H1 (cell line): Measurements from ENCODE around the gene EFCAB6.

Source experiments
- KDM1A ChIP-seq: fragments of 200-600, 300-600 bp; sonication (generic); IDR thresholded peaks from 2 replicates; pipeline ENCODE4 v1.7.1; 2016; ENCODE audit warnings: mild to moderate bottlenecking, low read length, borderline replicate concordance
- MAFK ChIP-seq: IDR thresholded peaks from 2 replicates; pipeline ENCODE4 v1.6.1; 2012; ENCODE audit warnings: low read depth, mild to moderate bottlenecking, improper control_type of control experiment, low read length
- POLR2A ChIP-seq, 2 experiments: IDR thresholded peaks; 1 replicate in 1 of 2; 2 replicates in 1 of 2; pipeline ENCODE4 v1.6.1; 2011; ENCODE audit warnings: low read depth in 2 of 2, low read length in 2 of 2, mild to moderate bottlenecking in 2 of 2; ENCODE audit errors: control extremely low read depth in 1 of 2
- POLR2AphosphoS5 ChIP-seq: IDR thresholded peaks from 2 replicates; pipeline ENCODE4 v1.6.1; 2011; ENCODE audit warnings: low read depth, low read length
- RAD21 ChIP-seq, 2 experiments: IDR thresholded peaks in 1 of 2; conservative IDR thresholded peaks in 1 of 2; 2 replicates each; pipeline ENCODE4 v1.6.1; 2011; ENCODE audit warnings: low read depth in 2 of 2, low read length in 2 of 2, improper control_type of control experiment in 1 of 2, inconsistent platforms in 1 of 2, mild to moderate bottlenecking in 1 of 2, moderate library complexity in 1 of 2

DNA sequence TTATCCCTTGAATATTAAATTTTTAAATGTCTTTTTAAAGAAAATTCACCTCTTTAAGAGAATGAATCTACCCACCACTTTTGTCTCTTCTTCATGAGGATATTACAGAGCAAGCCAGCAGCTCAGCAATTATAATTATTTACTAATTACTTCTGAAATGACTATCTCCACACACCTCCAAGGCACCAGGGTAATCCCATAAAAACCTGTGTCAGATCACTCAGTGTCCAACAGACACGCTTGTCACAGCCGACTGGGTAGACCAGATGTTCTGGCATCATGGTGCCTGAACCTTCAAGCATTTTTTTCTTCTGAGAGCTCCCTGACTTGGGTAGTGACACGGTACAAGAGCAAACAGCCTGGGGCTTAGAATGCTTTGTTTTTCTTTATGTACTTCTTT lies 61.4 kb downstream of the EFCAB6 start:
- no peak for TF ChIP-seq MAFK
- no peak for TF ChIP-seq POLR2AphosphoS5
- no peak for TF ChIP-seq KDM1A
- TF ChIP-seq POLR2A (IDR thresholded peaks at IDR 0.05; ENCODE audit: control extremely low read depth in 1 of 2, low read depth in 2 of 2, low read length in 2 of 2) = no peak
- TF ChIP-seq RAD21 (IDR thresholded peaks at IDR 0.05 in 1 of 2, conservative IDR thresholded peaks at IDR 0.05 in 1 of 2; ENCODE audit: low read depth in 2 of 2, low read length in 2 of 2) = no peak
